ENCODE results near the gene CBY1.

CBY1 gene

GRCh38 chr22:38715176-38715764 lies 58.8 kb downstream of the CBY1 start:
- FAIRE-seq, result no peak
- no peak for TF ChIP-seq CTCF (IDR thresholded peaks at IDR 0.05; ENCODE audit: insufficient read depth, missing control alignments)
- no peak for DNase-seq (ENCODE audit: insufficient read length, low spot score)

- no peak for TF ChIP-seq CTCF (IDR thresholded peaks at IDR 0.05; ENCODE audit: insufficient read depth, missing control alignments)
- DNase-seq (ENCODE audit: insufficient read length, low spot score) (no peak), FAIRE-seq (no peak)
These were observed 59.4 kb downstream of the CBY1 start for GRCh38 chr22:38715852-38716251.

- TF ChIP-seq CTCF (IDR thresholded peaks at IDR 0.05; ENCODE audit: insufficient read depth, missing control alignments), result no peak
- FAIRE-seq, result no peak
These were observed 59.8 kb downstream of the CBY1 start for GRCh38 chr22:38716271-38716670.

GRCh38 chr22:38716826-38717225 lies 60.4 kb downstream of the CBY1 start:
- TF ChIP-seq CTCF (IDR thresholded peaks at IDR 0.05; ENCODE audit: insufficient read depth, missing control alignments), result no peak
- FAIRE-seq (no peak), DNase-seq (ENCODE audit: insufficient read length, low spot score) (no peak)

More at GRCh38 chr22:38716271-38716670, 59.8 kb downstream of the CBY1 start:
- DNase-seq (ENCODE audit: insufficient read length, low spot score), result no peak

- no peak for TF ChIP-seq CTCF (IDR thresholded peaks at IDR 0.05; ENCODE audit: insufficient read depth, missing control alignments)
- no peak for FAIRE-seq
- no peak for DNase-seq (ENCODE audit: insufficient read length, low spot score)
These were observed 60.8 kb downstream of the CBY1 start for GRCh38 chr22:38717244-38717643.

GRCh38 chr22:38718414-38718813 lies 62.0 kb downstream of the CBY1 start:
- FAIRE-seq, result no peak
- TF ChIP-seq CTCF (IDR thresholded peaks at IDR 0.05; ENCODE audit: insufficient read depth, missing control alignments), result no peak
- DNase-seq (ENCODE audit: insufficient read length, low spot score), result no peak

- FAIRE-seq (no peak), DNase-seq (ENCODE audit: insufficient read length, low spot score) (no peak)
- no peak for TF ChIP-seq CTCF (IDR thresholded peaks at IDR 0.05; ENCODE audit: insufficient read depth, missing control alignments)
These were observed 62.8 kb downstream of the CBY1 start for GRCh38 chr22:38719196-38719595.

Data from D721Med (cell line).